Measurements from ENCODE around the gene MPST. TPM values are rescaled to one million over a fixed set of nuclear protein-coding genes. Genes with fewer than 3 reads are reported as not detected.

Gene MPST
- total RNA-seq, 2 donors from 2014 or later: 102 to 116 TPM

DNA sequence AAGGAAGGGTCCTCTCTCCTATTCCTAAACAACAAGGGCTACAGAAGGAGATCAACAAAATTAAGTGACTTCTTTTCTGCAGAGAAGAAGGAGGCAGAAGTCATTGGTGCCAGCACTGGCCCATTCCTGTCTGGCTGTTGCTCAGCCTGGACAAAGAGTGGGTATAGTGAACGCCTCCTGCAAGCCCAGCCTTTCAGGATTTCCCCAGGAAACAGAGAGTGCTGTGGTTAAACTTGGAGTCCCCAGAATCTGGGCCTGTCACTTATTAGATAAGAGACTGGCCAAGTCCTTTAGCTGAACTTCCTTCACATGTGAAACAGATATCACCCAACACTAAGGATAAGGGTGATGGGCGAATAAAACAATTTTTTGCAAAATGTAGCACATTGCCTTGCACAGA lies 11.2 kb upstream of the MPST start:
- Histone ChIP-seq H3K4me1 (peaks cover 0 to 32% of the 10 kb centered on the region in 2 donors), H3K9me3 (peaks cover 0 to 8% of the 10 kb centered on the region in 2 donors), H3K4me3 (no peak overlapping the region), H3K27ac (no peak overlapping the region), H3K36me3 (no peaks in the 10 kb centered on the region), H3K27me3 (no peaks in the 10 kb centered on the region)
- TF ChIP-seq, protein P1, sequence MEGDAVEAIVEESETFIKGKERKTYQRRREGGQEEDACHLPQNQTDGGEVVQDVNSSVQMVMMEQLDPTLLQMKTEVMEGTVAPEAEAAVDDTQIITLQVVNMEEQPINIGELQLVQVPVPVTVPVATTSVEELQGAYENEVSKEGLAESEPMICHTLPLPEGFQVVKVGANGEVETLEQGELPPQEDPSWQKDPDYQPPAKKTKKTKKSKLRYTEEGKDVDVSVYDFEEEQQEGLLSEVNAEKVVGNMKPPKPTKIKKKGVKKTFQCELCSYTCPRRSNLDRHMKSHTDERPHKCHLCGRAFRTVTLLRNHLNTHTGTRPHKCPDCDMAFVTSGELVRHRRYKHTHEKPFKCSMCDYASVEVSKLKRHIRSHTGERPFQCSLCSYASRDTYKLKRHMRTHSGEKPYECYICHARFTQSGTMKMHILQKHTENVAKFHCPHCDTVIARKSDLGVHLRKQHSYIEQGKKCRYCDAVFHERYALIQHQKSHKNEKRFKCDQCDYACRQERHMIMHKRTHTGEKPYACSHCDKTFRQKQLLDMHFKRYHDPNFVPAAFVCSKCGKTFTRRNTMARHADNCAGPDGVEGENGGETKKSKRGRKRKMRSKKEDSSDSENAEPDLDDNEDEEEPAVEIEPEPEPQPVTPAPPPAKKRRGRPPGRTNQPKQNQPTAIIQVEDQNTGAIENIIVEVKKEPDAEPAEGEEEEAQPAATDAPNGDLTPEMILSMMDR (IDR thresholded peaks at IDR 0.05): no peak
- no peak for DNase-seq (ENCODE audit: low spot score)

DNA sequence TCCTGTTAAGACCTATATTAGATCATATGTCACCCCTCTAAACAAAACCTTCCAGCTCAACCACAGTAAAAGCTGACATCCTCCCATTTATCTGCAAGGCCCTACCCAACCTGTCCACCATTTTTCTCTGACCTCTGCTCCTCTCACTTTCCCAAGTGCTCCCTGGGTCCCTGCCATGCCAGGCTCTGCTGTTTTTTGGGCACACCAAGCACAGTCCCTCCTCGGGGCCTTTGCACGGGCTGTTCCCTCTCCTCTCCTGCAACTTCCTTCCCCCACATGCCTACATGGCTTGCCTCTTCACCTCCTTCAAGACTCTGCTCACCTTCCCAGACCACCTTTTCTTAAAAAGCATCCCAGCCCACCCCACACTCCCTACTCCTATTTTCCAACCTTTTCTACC lies 10.1 kb upstream of the MPST start:
- Histone ChIP-seq H3K4me1 (peaks cover 0 to 32% of the 10 kb centered on the region in 2 donors), H3K4me3 (no peak overlapping the region), H3K9me3 (peaks cover 0 to 8% of the 10 kb centered on the region in 2 donors), H3K27ac (no peak overlapping the region), H3K36me3 (no peaks in the 10 kb centered on the region), H3K27me3 (no peaks in the 10 kb centered on the region)
- TF ChIP-seq, protein P1 (IDR thresholded peaks at IDR 0.05): no peak
- DNase-seq (ENCODE audit: low spot score): no peak

DNA sequence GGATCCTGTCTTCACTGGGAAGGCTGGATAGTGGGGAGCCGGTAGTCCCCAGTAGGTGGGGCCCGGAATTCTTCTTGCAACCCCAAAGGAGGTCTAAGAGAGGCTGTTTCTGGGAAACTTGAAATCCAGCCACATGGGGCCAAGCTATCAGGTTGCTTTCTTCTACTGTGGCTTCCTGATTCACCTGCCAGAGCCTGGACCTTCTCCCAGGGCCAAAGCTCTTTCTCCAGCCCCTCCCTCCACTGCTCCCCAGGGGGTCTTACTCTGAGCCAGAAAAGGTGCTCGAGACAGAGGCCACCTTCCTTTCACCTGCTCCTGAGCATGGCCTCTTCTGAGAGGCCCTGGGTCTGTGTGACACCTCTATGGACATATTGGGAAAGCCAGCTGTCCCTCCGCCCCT lies 9.4 kb upstream of the MPST start:
- Histone ChIP-seq H3K36me3 (no peaks in the 10 kb centered on the region), H3K9me3 (peaks cover 0 to 3% of the 10 kb centered on the region in 2 donors), H3K27me3 (no peaks in the 10 kb centered on the region), H3K4me1 (peaks cover 0 to 39% of the 10 kb centered on the region in 2 donors), H3K4me3 (no peak overlapping the region), H3K27ac (no peak overlapping the region)
- no peak for DNase-seq (ENCODE audit: low spot score)
- TF ChIP-seq, protein P1 (IDR thresholded peaks at IDR 0.05): no peak

DNA sequence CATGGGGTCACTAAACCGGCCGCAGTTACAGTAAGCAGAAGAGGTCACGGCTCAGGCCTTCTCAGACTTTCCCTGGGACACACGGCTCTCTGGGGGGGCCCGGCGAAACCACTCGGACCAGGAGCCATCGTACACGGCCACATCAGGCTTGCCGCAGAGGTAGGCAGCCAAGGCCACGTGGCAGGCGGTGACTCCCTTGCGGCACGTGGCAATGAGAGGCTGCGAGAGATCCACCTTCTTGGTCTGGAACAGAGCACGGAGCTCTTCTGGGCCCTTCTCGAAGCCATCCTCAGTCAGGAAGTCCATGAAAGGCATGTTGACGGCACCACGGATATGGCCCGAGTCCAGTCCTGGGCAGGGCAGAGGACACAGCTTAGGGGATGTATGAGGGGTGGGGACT lies 8.6 kb upstream of the MPST start:
- H3K4me1 ChIP-seq: peaks cover 0 to 42% of the 10 kb centered on the region in 2 donors
- no peak overlapping the region for H3K4me3 ChIP-seq
- DNase-seq (ENCODE audit: low spot score): no peak
- TF ChIP-seq, protein P1 (IDR thresholded peaks at IDR 0.05): no peak
- H3K9me3 ChIP-seq: no peaks in the 10 kb centered on the region
- no peaks in the 10 kb centered on the region for H3K36me3 ChIP-seq
- H3K27ac ChIP-seq: no peak overlapping the region
- no peaks in the 10 kb centered on the region for H3K27me3 ChIP-seq

DNA sequence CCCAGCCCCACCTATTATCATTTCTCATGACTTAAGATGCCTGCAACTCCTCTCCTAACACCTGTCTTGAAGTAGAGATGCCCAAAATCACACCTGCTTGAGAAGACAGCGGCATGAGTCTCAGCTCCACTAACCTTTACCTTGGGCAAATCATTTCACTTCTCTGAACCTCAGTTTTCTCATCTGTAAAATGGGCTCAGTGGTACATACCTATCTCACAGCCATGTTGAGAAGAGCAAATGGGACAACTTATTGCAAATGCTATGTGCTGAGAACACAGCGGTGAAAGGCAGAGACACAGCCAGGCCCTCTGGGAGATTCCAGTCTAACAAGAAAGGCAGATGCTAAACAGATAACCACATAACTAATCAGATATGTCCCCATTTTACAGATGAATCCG lies 8.1 kb upstream of the MPST start:
- Histone ChIP-seq H3K36me3 (no peaks in the 10 kb centered on the region), H3K9me3 (no peaks in the 10 kb centered on the region), H3K27me3 (no peaks in the 10 kb centered on the region), H3K27ac (peak overlapping the region in 1 of 2 donors; percentile 74), H3K4me3 (no peak overlapping the region), H3K4me1 (peaks cover 0 to 47% of the 10 kb centered on the region in 2 donors)
- TF ChIP-seq, protein P1 (IDR thresholded peaks at IDR 0.05): no peak
- DNase-seq (ENCODE audit: low spot score): no peak

DNA sequence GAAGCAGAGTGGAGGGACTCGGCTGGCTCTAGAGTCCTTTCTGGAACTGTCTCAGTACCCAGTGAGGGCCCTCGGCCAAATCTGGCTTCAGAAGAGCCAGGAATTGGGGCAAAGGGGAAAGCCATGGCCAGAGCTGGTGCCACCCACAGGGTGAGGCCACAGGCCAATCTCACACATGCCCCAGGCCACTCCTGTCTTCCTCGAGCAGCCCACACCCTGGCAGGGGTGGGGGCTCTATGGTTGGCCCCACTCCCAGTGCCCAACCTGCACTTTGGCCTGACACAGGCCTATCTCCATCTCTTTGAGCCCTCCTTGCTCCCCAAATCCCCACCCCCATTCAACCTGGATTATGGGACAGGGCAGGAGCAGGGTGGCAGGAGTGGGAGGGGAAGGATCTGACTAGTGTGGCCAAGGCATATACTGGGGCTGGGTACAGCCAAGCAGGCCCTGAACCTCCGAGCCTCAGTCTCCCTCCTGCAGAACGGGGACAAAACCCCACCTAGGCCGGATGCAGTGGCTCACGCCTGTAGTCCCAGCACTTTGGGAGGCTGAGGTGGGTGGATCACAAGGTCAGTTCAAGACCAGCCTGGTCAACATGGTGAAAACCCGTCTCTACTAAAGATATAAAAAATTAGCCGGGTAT lies 7.2 kb upstream of the MPST start:
- H3K27me3 ChIP-seq: no peaks in the 10 kb centered on the region
- peak overlapping the region; percentile 53 to 74 for H3K27ac ChIP-seq
- no peak for DNase-seq (ENCODE audit: low spot score)
- no peak overlapping the region for H3K4me3 ChIP-seq
- no peaks in the 10 kb centered on the region for H3K9me3 ChIP-seq
- no peaks in the 10 kb centered on the region for H3K36me3 ChIP-seq
- TF ChIP-seq, protein P1 (IDR thresholded peaks at IDR 0.05): no peak
- peaks cover 0 to 56% of the 10 kb centered on the region in 2 donors for H3K4me1 ChIP-seq
